ENCODE results near the gene TAF13.
"Not testable (repeated sequence)": the region's sequence is repeated elsewhere in the genome, so short reads cannot be mapped to it uniquely, and the experiment has no call there.

TAF13 gene

GRCh38 chr1:109020693-109021257 is 55.0 kb downstream of the TAF13 start:
- no peak for DNase-seq (ENCODE audit: extremely low read depth, low read depth)
- H3K4me3 ChIP-seq (replicated peaks; ENCODE audit: low read depth, low read length): no peak overlapping the region
- TF ChIP-seq CTCF (IDR thresholded peaks at IDR 0.05; ENCODE audit: low read depth, low read length, missing control alignments): no peak

DNA sequence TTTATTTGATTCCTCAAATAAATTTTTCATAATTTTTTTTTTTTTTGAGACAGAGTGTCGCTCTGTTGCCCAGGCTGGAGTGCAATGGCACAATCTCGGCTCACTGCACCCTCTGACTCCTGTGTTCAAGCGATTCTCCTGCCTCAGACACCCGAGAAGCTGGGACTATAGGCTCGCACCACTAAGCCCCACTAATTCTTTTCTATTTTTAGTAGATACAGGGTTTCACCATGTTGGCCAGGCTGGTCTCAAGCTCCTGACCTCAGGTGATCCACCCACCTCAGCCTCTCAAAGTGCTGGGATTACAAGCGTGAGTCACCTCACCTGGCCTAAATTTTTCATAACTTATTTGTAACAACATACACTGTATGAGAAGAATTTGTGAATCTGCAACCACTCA is 58.1 kb downstream of the TAF13 start:
- not testable (repeated sequence) for DNase-seq (ENCODE audit: extremely low read depth, low read depth)

DNA sequence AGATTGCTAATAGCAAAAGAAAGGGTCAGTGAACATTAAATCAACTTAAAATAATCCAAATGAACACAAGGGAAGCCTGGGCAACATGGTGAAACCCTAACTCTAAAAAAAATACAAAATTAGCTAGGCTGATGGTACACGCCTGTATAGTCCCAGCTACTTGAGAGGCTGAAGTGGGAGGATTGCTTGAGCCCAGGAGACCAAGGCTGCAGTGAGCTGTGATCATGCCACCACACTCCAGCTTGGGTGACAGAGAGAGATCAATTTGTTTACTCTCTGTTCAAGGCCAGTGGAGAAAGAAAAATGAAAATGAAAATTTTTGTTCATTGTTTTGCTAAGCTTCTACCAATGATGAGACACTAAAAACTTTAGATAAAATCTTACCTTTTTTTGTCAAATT is 58.7 kb downstream of the TAF13 start:
- DNase-seq (ENCODE audit: extremely low read depth, low read depth): no peak
- no peak for TF ChIP-seq CTCF (IDR thresholded peaks at IDR 0.05; ENCODE audit: low read depth, low read length, missing control alignments)
- H3K4me3 ChIP-seq (replicated peaks; ENCODE audit: low read depth, low read length): no peak overlapping the region

More for the DNA sequence above, 58.1 kb downstream of the TAF13 start:
- not testable (repeated sequence) for H3K4me3 ChIP-seq (replicated peaks; ENCODE audit: low read depth, low read length)

Measured in HFF-Myc (cell line).